Type B pancreatic cell (in vitro differentiated cells): ENCODE results near the gene ATL3. TPM values are rescaled to one million over a fixed set of nuclear protein-coding genes. Genes with fewer than 3 reads are reported as not detected.
A peak's percentile ranks its signal among the peaks of the same experiment; 100 is the strongest.

Source experiments
- DNase-seq: peaks from one replicate; pipeline ENCODE4 v3.0.0; 2021; ENCODE audit warnings: mixed read lengths; ENCODE audit not compliant: unreplicated experiment; ENCODE audit errors: extremely low spot score
- H3K27ac Mint-ChIP-seq: 2 replicates; pipeline ENCODE4 v1.8.0; 2021; ENCODE audit warnings: mild to moderate bottlenecking, mixed read lengths
- H3K27me3 Mint-ChIP-seq: 2 replicates; pipeline ENCODE4 v1.8.0; 2021; ENCODE audit warnings: mixed read lengths
- H3K36me3 Mint-ChIP-seq: 2 replicates; pipeline ENCODE4 v1.8.0; 2021; ENCODE audit warnings: mixed read lengths
- H3K4me1 Mint-ChIP-seq: one replicate; pipeline ENCODE4 v1.8.0; 2021; ENCODE audit warnings: mixed read lengths; ENCODE audit not compliant: unreplicated experiment
- H3K4me3 Mint-ChIP-seq: 2 replicates; pipeline ENCODE4 v1.8.0; 2021; ENCODE audit warnings: mild to moderate bottlenecking, mixed read lengths
- H3K9me3 Mint-ChIP-seq: 2 replicates; pipeline ENCODE4 v1.8.0; 2021; ENCODE audit warnings: mixed read lengths
- long read RNA-seq: library from polyadenylated mRNA; unstranded; transcript quantifications from one replicate; pipeline ENCODE4 v2.0.0, GENCODE V29; 2020
- total RNA-seq: library from RNA; stranded (reverse); gene quantifications from 2 replicates; pipeline ENCODE4 v1.2.1, GENCODE V29; 2021; ENCODE audit warnings: low replicate concordance
- TF ChIP-seq, protein P1 (sequence below): fragments of 200-600 bp; sonication (generic); conservative IDR thresholded peaks from 2 replicates; pipeline ENCODE4 v1.5.0; 2021; ENCODE audit warnings: antibody characterized with exemption, mild to moderate bottlenecking

Gene ATL3, protein sequence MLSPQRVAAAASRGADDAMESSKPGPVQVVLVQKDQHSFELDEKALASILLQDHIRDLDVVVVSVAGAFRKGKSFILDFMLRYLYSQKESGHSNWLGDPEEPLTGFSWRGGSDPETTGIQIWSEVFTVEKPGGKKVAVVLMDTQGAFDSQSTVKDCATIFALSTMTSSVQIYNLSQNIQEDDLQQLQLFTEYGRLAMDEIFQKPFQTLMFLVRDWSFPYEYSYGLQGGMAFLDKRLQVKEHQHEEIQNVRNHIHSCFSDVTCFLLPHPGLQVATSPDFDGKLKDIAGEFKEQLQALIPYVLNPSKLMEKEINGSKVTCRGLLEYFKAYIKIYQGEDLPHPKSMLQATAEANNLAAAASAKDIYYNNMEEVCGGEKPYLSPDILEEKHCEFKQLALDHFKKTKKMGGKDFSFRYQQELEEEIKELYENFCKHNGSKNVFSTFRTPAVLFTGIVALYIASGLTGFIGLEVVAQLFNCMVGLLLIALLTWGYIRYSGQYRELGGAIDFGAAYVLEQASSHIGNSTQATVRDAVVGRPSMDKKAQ
- total RNA-seq, result 21.6 and 24.6 TPM in 2 replicates
- long read RNA-seq, full-length matches to known transcripts, result 28 of 35 reads
- long read RNA-seq, partial matches to known transcripts, result 2 of 35 reads
- long read RNA-seq, other reads (novel, unspliced or antisense), result 5 of 35 reads

DNA sequence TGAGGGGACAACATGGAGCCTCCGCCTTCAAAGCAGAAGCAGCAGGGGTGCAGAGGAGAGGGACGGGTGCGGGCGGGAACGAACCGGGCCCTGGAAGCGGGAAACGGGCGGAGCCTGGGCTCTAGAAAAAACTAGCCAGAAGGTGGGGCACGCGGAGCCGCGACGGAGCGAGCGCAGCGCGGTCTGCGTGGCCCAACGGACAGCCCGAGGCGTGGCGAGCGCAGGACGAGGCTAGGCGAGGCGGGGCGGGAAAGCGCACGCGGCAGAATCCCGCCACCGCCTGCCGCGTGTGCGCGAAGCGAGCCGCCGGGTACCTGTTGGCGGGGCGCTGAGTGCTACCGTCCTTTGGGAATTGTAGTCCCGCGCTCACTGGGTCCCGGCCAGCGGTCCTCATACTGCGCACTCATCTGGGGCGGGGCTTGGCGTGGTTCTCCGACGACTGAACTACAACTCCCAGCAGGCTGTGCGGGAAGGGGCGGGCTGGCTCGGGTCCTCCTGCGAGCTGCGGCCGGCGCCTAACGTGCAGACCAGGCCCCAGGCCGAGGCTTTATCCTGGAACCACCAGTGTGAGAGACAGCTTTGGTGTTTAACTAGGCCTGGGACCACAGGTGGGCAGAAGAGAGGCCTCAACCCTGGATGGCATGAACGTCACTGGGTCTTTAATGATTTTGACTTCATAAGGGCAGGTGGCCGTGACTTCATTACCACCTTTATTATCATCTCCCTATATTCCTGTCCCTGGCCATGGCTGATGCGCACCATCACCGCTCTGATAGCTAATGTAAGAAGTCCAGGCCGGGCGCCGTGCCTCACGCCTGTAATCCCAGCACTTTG is at the start of gene ATL3:
ATL3 (minus strand) TSS at position 55 of the 834 bp plus-strand sequence; CDS start at position 14, 41 bp downstream.
- Mint-ChIP-seq H3K4me1 (peaks cover 13% of the 10 kb centered on the region), H3K27me3 (no peaks in the 10 kb centered on the region), H3K4me3 (peak within 1 kb of the TSS; percentile 86), H3K36me3 (peaks cover 3% of the 10 kb centered on the region), H3K27ac (peak within 1 kb of the TSS; percentile 74), H3K9me3 (no peaks in the 10 kb centered on the region)
- TF ChIP-seq, protein P1, sequence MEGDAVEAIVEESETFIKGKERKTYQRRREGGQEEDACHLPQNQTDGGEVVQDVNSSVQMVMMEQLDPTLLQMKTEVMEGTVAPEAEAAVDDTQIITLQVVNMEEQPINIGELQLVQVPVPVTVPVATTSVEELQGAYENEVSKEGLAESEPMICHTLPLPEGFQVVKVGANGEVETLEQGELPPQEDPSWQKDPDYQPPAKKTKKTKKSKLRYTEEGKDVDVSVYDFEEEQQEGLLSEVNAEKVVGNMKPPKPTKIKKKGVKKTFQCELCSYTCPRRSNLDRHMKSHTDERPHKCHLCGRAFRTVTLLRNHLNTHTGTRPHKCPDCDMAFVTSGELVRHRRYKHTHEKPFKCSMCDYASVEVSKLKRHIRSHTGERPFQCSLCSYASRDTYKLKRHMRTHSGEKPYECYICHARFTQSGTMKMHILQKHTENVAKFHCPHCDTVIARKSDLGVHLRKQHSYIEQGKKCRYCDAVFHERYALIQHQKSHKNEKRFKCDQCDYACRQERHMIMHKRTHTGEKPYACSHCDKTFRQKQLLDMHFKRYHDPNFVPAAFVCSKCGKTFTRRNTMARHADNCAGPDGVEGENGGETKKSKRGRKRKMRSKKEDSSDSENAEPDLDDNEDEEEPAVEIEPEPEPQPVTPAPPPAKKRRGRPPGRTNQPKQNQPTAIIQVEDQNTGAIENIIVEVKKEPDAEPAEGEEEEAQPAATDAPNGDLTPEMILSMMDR, result no peak
- DNase-seq, result peak; percentile 92

DNA sequence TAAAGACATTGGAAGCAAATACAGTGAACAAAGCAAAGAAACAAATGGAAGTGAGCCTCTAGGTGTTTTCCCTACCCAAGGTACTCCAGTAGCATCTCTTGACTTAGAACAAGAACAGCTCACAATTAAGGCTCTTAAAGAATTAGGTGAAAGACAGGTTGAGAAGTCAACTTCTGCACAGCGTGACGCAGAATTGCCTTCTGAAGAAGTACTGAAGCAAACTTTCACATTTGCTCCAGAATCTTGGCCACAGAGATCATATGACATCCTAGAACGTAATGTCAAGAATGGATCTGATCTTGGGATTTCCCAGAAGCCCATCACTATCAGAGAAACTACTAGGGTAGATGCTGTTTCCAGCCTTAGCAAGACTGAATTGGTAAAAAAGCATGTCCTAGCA is 49.4 kb upstream of the ATL3 start:
- Mint-ChIP-seq H3K27ac (no peak overlapping the region), H3K9me3 (no peaks in the 10 kb centered on the region), H3K4me3 (no peak overlapping the region), H3K27me3 (no peaks in the 10 kb centered on the region), H3K4me1 (peaks cover 5% of the 10 kb centered on the region), H3K36me3 (no peaks in the 10 kb centered on the region)
- TF ChIP-seq, protein P1, result no peak
- DNase-seq, result no peak

DNA sequence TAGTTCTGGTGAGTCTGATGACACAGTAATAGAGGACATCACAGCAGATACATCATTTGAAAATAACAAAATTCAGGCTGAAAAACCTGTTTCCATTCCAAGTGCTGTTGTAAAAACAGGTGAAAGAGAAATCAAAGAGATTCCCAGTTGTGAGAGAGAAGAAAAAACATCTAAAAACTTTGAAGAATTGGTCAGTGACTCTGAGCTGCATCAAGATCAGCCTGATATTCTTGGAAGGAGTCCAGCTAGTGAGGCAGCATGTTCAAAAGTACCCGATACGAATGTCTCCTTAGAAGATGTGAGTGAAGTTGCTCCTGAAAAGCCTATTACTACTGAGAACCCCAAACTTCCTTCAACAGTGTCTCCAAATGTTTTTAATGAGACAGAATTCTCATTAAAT is 48.8 kb upstream of the ATL3 start:
- Mint-ChIP-seq H3K4me1 (peaks cover 5% of the 10 kb centered on the region), H3K36me3 (no peaks in the 10 kb centered on the region), H3K27me3 (no peaks in the 10 kb centered on the region), H3K4me3 (no peak overlapping the region), H3K27ac (peak overlapping the region; percentile 51), H3K9me3 (no peaks in the 10 kb centered on the region)
- no peak for DNase-seq
- TF ChIP-seq, protein P1, result no peak

DNA sequence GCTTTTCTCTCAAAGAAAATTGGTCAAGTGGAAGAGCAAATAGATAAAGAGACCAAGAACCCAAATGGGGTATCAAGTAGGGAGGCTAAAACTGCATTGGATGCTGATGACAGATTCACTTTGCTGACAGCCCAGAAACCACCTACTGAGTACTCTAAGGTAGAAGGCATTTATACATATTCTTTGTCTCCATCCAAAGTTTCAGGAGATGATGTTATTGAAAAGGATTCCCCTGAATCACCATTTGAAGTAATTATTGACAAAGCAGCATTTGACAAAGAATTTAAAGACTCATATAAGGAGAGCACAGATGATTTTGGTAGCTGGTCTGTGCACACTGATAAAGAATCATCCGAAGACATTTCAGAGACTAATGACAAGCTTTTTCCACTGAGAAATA is 47.8 kb upstream of the ATL3 start:
- H3K36me3 Mint-ChIP-seq, result no peaks in the 10 kb centered on the region
- no peaks in the 10 kb centered on the region for H3K9me3 Mint-ChIP-seq
- no peak overlapping the region for H3K27ac Mint-ChIP-seq
- no peak overlapping the region for H3K4me3 Mint-ChIP-seq
- TF ChIP-seq, protein P1, result no peak
- no peaks in the 10 kb centered on the region for H3K27me3 Mint-ChIP-seq
- peaks cover 5% of the 10 kb centered on the region for H3K4me1 Mint-ChIP-seq
- no peak for DNase-seq

DNA sequence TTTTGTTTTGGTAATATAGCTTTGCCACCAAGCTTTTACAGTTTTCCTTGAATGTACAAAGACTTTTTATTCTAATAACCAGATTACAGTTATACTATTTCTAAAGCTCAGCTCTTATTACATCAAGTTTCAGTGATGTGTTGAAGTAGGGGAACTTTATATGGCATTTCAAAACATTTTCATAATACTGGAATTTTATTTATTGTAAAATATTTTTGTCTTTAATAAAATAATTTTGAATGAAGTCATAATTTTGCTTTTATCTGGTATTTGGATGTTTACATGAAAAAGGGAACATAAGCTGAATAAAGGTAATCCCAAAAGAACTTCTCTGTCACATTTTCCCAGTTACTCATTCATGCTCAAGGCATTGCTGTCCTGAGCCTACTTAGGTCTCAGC is 44.9 kb upstream of the ATL3 start:
- DNase-seq, result no peak
- H3K36me3 Mint-ChIP-seq, result peaks cover 4% of the 10 kb centered on the region
- H3K4me1 Mint-ChIP-seq, result peaks cover 5% of the 10 kb centered on the region
- H3K9me3 Mint-ChIP-seq, result no peaks in the 10 kb centered on the region
- TF ChIP-seq, protein P1, result no peak
- H3K27ac Mint-ChIP-seq, result no peak overlapping the region
- no peak overlapping the region for H3K4me3 Mint-ChIP-seq
- no peaks in the 10 kb centered on the region for H3K27me3 Mint-ChIP-seq
